HG03575 (cell line): Measurements from ENCODE around the gene SMG6.
"Not testable (repeated sequence)": the region's sequence is repeated elsewhere in the genome, so short reads cannot be mapped to it uniquely, and the experiment has no call there.

Source experiments
- ATAC-seq: cut with Tn5 transposase; IDR thresholded peaks from one replicate; pipeline ENCODE4 v1.9.1; 2021; ENCODE audit not compliant: unreplicated experiment, insufficient number of reproducible peaks, low FRiP score; ENCODE audit errors: extremely low read depth

SMG6 gene

DNA sequence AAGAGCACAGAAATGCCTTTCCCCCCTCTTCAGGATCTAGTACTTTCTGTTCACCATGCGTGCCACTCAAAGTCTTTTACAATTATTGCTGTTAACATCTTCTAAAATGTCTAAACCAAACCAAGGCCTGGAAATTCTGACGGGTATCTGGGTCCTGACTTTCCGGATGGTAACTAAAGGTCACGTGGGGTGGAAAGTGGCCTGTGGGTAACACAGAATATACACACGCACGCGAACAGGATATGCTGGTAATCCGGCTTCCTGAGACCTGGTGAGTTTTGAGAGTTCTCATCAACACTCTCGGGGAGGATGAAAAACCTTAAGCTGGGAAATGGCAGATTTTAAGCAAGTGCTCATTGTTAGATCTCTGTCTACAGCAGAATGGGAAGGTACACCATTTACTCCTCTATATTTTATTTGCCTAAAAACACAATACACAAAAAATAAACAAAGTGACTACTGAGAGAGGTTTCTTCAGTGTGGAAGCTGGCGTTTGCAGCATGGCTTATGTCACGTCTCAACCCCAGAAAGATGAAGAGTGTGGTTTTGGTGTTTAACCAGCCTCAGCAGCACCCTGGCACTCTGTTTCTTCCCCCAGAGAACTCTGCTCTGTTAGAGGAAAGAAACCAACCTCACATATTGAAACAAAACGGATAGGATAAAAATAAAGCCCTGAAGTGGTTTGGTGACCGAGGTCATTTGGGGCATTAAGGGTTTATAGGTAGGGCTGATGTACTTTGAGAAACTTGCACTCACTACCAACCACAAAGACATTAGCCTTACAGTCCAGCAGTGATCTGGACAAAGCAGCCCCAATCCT, 37.3 kb downstream of the SMG6 start:
- no peak for ATAC-seq

DNA sequence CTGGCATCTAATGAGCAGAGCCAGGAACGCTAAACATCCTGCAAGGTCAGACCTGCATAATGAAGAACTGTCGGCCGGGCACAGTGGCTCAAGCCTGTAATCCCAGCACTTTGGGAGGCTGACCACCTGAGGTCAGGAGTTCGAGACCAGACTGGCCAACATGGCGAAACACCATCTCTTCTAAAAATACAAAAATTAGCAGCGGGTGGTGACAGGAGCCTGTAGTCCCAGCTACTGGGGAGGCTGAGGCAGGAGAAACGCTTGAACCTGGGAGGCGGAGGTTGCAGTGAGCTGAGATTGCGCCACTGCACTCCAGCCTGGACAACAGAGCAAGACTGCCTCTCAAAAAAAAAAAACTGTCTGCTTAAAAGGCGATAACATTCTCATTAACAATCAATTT, 38.4 kb downstream of the SMG6 start:
- not testable (repeated sequence) for ATAC-seq

DNA sequence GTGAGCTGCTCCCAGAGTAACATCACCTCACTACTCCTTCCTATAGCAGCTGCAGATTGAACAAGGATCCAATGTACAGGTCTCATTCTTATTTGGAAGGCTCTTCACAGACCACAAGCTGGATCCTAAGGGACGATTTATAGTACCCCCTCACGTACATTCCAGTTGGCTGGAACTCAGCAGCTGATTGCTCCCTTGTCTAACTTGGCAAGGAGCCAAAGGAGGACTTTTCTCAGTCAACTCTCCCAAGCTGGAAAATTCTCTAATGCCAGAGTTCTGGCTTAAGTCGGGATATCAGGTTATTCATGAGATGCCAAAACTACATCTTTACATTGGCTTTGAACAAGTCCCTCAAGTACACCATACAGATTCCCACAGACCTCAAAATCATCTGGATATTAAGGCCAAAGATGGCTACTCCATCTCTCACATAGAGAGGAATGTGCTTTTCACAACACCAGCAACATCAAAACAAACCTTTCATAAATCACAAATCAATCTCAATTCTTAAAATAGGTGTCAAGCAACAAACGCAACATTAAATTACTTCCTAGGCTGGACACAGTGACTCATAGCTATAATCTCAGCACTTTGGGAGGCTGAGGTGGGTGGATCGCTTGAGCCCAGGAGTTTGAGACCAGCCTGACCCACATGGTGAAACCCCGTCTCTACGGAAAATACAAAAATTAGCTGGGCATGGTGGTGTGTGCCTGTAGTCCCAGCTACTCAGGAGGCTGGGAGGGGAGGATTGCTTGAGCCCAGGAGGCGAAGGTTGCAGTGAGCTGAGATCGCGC, 39.3 kb downstream of the SMG6 start:
- ATAC-seq = no peak

DNA sequence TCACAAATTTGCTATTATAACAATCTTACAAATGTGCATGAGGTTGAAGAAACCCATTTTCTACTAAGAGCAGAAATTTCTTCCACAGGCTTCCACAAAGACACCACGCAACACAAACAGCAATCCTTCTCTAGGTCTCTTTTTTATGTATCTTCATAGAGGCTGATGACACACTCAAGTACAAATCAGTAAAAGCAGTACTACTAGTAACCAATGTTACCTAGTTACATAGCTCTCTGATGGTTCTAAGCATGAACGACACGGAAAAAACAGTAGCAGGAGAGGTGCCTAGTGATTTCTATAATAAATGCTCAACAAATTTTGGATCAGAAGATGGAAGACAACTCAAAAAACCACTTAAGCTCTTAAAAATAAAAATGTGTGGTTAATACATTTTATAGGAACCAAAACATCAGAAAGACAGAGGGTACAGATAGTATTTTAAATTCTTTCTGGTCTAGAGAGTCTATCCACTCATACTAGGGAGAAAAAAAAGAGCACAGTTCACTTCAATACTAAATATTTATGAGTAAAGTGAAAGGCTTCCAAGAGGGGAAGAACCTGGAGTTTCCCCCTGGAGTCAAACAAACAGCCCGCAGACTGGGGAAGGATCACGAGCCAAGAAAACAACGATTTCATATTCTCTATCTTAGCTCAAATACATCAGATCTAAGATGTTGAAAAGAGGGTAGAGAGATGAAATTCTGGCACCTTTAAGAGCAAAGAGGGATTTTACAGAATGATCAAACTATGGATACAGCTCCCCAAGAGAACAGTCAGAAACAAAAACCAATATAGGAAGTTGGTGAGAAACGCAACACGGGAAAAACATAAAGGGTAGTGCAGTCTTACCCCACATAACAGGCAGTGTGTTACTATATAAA, 40.2 kb downstream of the SMG6 start:
- ATAC-seq = no peak

DNA sequence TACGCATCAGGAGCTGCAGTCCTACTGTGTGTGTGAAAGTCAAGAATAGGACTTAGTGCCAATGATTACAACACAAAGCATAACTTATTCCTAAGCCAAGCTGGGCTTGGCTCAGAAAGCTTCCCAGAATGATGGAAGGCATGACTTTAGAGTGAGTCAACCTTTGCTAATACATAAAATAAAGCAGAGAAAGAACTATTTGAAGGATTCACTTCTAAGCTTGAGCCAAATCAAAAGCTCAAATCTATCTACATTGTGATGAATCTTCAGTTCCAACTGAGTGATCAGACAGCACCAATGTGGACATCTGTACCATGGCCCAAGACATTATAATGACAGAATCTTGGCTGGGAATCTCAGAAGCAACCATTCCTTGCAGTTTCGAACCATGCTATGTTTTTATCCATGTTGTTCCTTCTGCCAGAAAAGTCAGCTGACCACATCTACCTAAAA, 41.4 kb downstream of the SMG6 start:
- no peak for ATAC-seq

DNA sequence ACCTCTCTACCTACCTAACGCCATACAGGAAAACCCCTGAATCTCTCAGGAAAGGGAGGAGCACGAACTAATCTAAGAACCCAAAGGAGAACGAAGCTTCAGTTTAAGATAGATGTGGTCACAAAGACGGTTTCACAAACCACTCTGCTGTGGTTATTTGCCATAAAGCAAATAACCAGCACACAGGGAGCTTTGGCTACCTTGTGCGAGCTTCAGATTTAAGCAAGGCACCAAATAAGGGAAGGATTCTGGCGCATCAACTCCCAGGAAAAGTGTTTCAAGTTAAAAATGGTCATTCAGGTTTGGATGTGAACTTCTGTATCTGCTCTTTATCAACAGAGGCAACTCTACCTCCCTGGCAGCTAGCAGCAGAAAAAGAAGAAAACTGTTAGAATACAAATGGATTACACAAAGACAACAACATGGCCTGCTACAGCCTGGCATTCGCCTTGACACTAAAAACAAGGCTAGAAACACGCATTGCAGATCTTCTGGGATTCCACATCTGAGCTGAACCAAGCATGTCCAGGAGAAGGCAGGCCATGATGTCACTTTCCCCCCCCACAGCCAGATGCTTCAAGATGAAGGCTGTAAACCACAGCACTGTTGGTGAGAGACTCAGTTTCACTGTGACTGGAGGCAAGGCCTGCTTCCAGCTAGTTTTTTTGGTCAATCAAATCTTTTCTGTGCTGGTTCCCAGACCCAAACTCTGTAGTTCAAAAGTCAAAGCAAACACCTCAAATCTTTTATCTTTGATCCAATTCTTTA, 43.6 kb downstream of the SMG6 start:
- no peak for ATAC-seq

DNA sequence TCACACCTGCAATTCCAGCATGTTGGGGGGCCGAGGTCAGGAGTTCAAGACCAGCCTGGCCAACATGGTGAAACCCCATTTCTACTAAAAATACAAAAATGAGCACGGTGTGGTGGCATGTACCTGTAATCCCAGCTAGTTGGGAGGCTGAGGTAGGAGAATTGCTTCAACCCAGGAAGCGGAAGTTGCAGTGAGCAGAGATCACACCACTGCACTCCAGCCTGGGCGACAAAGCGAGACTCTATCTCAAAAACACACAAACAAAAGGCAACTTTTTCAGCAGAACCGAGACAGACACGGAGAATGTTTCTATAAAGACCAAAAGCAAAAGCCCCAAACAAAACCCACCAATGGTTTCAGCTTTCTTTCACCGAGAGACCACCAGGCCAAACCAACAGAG, 44.8 kb downstream of the SMG6 start:
- not testable (repeated sequence) for ATAC-seq

DNA sequence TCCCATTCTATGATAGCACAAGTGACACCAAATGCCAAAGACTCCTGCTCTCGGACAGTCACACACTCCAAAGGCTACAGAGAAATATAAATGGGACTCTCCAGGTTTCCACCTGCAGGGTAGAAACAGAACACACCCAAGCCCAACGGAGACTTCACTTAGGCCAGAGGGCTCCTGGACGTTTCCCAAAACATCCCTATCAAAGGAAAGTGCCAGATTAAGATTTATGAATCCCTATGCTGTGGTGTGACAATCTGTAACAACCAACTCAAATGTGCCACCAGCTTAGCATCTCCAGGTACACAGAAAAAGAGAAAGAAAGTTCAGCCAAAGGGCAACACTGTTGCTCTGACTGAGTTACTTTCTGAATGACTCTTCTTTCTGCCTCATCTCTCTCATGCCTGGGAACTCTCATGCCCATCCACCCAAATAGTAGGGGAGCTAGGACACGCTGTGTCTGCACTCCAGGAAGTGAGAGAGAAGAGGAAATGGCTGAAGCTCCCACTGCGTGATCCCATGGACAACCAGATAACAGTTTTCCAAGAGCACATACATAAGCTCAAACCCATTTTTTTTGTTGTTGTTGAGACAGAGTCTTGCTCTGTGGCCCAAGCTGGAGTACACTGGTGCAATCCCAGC, 49.7 kb downstream of the SMG6 start:
- ATAC-seq = no peak

DNA sequence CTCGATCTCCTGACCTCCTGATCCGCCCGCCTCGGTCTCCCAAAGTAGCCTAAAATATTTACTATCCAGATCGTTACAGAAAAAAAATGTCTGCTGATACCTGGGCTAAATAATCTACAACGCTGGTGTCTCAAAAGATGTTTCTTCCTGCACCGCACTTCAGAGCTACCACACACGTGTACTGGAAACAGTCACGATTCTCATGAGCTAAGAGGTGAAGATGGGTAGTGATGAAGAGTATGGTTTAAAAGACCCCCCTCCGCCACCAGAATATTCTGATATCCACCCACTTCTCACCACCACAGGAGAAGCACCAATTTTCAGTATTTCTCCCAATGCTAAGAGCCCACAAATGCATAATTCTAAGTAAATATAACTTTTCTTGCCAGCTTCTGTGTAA, 50.2 kb downstream of the SMG6 start:
- ATAC-seq = no peak

DNA sequence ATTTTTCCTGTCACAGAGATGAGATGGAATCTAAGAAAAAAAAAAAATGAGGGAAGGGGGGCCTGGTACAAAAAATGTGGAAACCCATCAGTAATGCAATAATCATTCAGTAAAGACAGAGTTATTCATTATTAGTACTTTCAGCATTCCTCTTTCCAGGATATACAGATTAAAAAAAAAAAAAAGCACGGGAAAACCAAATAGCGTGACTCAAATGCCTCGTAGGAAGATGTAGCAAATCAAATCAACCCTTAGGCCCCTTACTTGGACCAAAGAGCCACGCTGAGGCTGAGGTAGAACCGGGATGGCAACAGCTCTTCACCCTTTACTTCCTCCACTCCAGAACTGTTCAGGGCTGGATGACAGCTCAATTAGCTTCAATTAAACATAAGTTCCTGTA, 52.5 kb downstream of the SMG6 start:
- no peak for ATAC-seq

DNA sequence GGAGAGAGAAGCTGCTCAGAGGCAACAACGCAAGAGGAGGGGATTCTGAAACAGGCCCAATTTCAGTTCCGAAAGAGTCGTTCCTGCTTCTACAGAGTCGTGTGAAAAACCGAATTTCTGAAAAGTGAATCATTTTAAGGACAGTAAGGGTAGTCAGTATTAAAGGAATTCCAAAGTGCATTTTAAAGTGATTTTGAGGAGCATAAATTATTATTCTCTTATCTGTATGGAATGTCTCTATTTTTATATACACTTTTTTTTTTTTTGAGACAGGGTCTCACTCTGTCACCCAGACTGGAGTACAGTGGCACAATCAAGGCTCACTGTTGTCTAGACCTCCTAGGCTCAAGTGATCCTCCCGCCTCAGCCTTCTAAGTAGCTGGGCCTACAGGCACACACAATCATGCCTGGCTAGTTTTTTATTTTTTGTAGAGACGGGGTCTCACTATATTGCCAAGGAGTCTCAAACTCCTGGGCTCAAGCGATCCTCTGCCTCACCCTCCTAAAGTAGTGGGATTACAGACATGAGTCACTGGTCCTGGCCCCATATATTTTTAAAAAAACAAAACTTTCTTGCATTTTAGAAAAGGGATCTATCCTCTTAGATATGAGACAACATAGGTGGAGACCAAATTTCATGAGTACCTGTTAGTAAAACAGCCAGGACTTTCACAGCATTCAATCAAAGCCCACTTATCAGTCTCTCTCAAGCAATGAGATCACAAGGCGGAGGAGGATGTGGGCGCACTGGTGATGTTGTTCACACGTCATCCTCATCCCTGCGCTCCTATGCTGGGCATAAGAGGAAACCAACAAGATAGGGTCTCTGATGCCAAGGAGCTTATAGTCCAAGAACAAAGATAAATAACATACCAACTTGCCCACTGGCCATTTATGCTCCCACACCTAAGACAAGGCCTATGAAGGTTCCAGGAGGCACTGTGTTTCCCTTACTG, 53.2 kb downstream of the SMG6 start:
- no peak for ATAC-seq

DNA sequence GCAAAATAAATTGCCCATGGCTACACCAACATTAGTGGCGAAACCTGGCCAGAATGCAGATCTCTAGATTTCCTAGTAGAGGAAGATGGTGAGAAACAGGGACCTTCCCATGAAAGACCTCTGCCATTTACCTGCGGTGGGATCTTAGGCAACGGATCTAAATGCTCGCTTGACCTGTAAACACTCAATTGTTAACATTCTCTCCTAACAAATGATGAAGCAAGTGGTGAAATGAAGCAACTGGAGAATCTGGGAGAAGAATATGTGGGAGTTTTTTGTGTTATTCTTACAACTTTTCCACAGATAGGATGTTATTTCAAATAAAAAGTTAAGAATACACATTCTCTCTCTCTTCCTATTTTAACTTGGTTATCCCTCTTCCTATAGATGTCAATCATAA, 56.6 kb downstream of the SMG6 start:
- ATAC-seq = no peak

DNA sequence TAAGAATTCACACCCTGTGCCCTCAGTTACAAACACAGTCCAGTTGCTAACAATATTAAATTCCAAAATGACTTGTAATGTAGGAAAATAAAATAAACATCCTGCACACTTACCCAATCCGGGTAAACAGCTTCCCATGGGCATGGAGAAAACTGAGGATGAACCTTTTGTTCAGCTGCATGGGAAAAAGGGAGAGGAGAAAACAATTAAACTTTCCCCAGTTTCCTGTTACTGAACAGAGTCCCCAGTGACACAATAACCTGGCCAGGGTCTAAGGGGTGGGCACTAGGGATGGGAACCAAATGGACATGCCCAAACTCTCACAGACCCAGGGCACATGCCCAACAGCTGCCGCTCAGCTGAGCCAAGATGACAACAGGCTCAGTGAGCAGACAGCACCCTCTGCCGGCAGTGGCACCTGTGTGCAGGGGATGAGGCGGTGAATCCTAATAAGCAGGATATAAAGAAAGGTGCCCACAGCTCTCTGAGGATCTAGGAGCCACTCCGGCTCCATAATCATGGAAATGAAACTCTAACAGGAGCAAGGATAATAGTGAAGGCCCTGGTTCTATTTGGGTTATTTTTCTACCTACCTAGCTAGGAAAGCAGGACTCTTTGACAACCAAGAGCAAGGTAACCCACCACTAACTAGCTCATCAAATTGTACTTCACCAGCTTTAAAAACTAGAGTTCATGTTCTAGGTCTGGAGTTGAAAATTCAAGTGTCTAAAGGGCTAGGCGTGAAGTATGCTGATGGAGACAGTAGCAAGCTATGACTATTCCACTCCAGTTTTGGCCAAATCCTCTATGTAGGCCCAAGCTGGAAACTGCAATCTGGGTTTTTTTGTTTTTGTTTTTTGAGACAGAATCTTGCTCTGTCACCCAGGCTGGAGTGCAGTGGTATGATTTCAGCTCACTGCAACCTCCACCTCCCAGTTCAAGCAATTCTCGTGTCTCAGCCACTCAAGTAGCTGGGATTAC, 58.8 kb downstream of the SMG6 start:
- ATAC-seq = no peak

DNA sequence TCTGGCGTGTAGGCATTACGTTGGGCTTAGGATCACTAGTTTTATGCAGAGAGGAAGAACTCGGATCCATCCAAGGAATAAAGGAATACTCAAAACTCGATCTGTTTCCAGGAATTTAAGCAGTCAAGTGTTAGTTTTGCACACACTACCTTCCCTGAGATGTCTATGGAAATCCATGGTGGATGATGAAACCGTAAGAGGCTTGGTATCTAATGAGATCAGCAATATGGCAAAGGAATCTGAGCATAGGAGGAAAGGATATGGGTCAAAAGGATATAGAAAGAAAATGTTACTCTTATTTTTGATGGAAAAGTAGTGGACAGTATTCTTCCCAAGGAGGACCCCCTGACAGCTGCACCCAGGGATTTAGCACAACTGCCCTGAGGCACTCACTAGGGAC, 59.6 kb downstream of the SMG6 start:
- ATAC-seq = no peak

DNA sequence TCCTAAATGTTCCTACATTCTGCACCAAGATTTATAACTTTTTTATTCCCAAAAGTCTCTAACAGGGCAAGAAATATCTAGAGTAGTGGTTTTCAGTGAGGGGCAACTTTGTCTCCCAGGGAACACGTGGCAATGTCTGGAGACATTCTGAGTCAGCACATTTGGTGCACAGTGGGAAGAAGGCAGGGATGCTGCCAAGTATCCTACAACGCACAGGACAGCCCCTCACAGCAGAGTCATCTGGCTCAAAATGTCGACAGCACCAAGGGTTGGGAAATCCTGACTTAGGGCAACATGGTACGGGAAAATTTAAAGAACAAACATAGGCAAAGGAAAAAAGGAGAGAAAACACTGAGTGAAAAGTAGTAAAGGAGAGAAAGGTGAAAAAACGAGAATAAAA, 61.8 kb downstream of the SMG6 start:
- no peak for ATAC-seq

DNA sequence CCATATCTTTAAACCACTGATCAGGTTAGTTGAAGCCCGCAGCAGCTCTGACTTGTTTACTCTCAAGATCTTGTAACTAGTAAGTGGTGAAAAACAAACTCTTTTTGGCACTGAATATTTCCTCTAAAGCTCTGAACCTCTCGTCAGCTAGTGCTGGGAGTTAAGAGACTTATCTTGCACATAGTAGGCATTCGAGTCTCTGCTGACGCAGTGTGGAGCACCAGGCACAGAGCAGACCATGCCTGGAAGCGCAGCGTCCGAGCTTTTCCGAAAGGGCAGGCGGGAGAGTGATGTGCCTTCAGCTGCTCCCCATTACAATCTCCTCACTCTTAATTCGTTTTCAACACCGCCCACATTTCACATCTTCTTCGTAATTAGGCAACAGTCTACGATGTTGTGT, 63.0 kb downstream of the SMG6 start:
- ATAC-seq = no peak
